IMR-90 (cell line): Measurements from ENCODE around the gene CDH3. TPM values are rescaled to one million over a fixed set of nuclear protein-coding genes. Genes with fewer than 3 reads are reported as not detected.

Experiments
- ATAC-seq: fragments of 200-7000 bp; cut with Tn5 transposase; 2 replicates; pipeline ENCODE4 v1.9.1; 2020; ENCODE audit warnings: low read depth, mild to moderate bottlenecking, moderate library complexity
- BruUV-seq: library from RNA; stranded (reverse); fragments of 400-500 nt; replicated peaks from 2 replicates; lab custom pipeline; 2021; lab: Mats Ljungman, UMichigan
- CTCF ChIA-PET: fragments of 300-600 bp; formaldehyde crosslinking; extraction: SDS; loops from one replicate; lab custom pipeline; 2021; ENCODE audit warnings: antibody characterized with exemption; lab: Yijun Ruan, JAX
- POLR2A ChIA-PET: fragments of 300-600 bp; sonication (Branson Sonifier 250); formaldehyde crosslinking; loops from one replicate; lab custom pipeline; 2022; ENCODE audit warnings: antibody characterized with exemption; ENCODE audit not compliant: unreplicated experiment; lab: Charles Lee
- DNase-seq: peaks from one replicate; pipeline ENCODE4 v3.0.0; 2013
- H2AFZ ChIP-seq: replicated peaks from 2 replicates; pipeline ENCODE3; 2013; ENCODE audit warnings: low read length, mild to moderate bottlenecking; ENCODE audit not compliant: poor library complexity
- H2AK5ac ChIP-seq: 2 replicates; pipeline ENCODE4 v1.6.1; 2013; ENCODE audit warnings: low read depth, low read length, inconsistent platforms
- H2AK9ac ChIP-seq: replicated peaks from 2 replicates; pipeline ENCODE3; 2013; ENCODE audit warnings: mild to moderate bottlenecking, low read depth, low read length, moderate library complexity; ENCODE audit not compliant: poor library complexity
- H2BK120ac ChIP-seq: 2 replicates; pipeline ENCODE4 v1.6.1; 2013; ENCODE audit warnings: low read depth, low read length, inconsistent platforms
- H2BK15ac ChIP-seq: 3 replicates; pipeline ENCODE4 v1.6.1; 2013; ENCODE audit warnings: low read depth, low read length, inconsistent platforms
- H2BK20ac ChIP-seq: 2 replicates; pipeline ENCODE4 v1.6.1; 2013; ENCODE audit warnings: low read depth, mild to moderate bottlenecking, inconsistent platforms, low read length, moderate library complexity
- H2BK5ac ChIP-seq: 2 replicates; pipeline ENCODE4 v1.6.1; 2013; ENCODE audit warnings: mild to moderate bottlenecking, low read depth, low read length, inconsistent platforms; ENCODE audit not compliant: poor library complexity, severe bottlenecking
- H3K14ac ChIP-seq: replicated peaks from 2 replicates; pipeline ENCODE4 v1.6.1; 2013; ENCODE audit warnings: low read depth, low read length, inconsistent platforms
- H3K18ac ChIP-seq: 2 replicates; pipeline ENCODE4 v1.6.1; 2013; ENCODE audit warnings: low read depth, low read length, control low read depth
- H3K23ac ChIP-seq: 2 replicates; pipeline ENCODE4 v1.6.1; 2013; ENCODE audit warnings: low read depth, low read length, inconsistent platforms
- H3K27ac ChIP-seq: 2 replicates; pipeline ENCODE4 v1.5.1; 2013; ENCODE audit warnings: mild to moderate bottlenecking, control low read depth, low read length; ENCODE audit not compliant: insufficient read depth
- H3K27me3 ChIP-seq: 2 replicates; pipeline ENCODE4 v1.6.1; 2013; ENCODE audit warnings: low read length; ENCODE audit not compliant: control insufficient read depth, insufficient read depth
- H3K36me3 ChIP-seq: 2 replicates; pipeline ENCODE4 v1.6.1; 2013; ENCODE audit warnings: low read length, mixed read lengths; ENCODE audit not compliant: control insufficient read depth, insufficient read depth
- H3K4ac ChIP-seq: 2 replicates; pipeline ENCODE4 v1.6.1; 2013; ENCODE audit warnings: low read depth, low read length, inconsistent platforms
- H3K4me1 ChIP-seq: 2 replicates; pipeline ENCODE4 v1.6.1; 2013; ENCODE audit warnings: low read length, mixed read lengths; ENCODE audit not compliant: control insufficient read depth, insufficient read depth
- H3K4me2 ChIP-seq: 2 replicates; pipeline ENCODE4 v1.6.1; 2013; ENCODE audit warnings: low read depth, mild to moderate bottlenecking, control low read depth, low read length, moderate library complexity
- H3K4me3 ChIP-seq: 2 replicates; pipeline ENCODE4 v1.5.1; 2013; ENCODE audit warnings: low read depth, mild to moderate bottlenecking, control low read depth, low read length, moderate library complexity; ENCODE audit not compliant: insufficient read depth
- H3K56ac ChIP-seq: 2 replicates; pipeline ENCODE4 v1.6.1; 2013; ENCODE audit warnings: low read length, inconsistent platforms; ENCODE audit not compliant: insufficient read depth; ENCODE audit errors: extremely low read depth
- H3K79me1 ChIP-seq, 2 experiments: 2 replicates each; pipeline ENCODE4 v1.6.1; 2013; ENCODE audit warnings: low read length in 2 of 2, inconsistent platforms in 1 of 2, low read depth in 1 of 2
- H3K9ac ChIP-seq: 2 replicates; pipeline ENCODE4 v1.6.1; 2013; ENCODE audit warnings: low read depth, low read length, control low read depth
- H3K9me1 ChIP-seq: 2 replicates; pipeline ENCODE4 v1.6.1; 2013; ENCODE audit warnings: low read length, inconsistent platforms; ENCODE audit not compliant: insufficient read depth
- H3K9me3 ChIP-seq: 2 replicates; pipeline ENCODE4 v1.6.1; 2013; ENCODE audit warnings: low read length; ENCODE audit not compliant: control insufficient read depth, insufficient read depth
- H4K20me1 ChIP-seq: 2 replicates; pipeline ENCODE4 v1.6.1; 2013; ENCODE audit warnings: low read length, inconsistent platforms; ENCODE audit not compliant: insufficient read depth
- H4K5ac ChIP-seq: 2 replicates; pipeline ENCODE4 v1.6.1; 2013; ENCODE audit warnings: mild to moderate bottlenecking, low read depth, low read length, control low read depth
- H4K8ac ChIP-seq, 2 experiments: 2 replicates each; pipeline ENCODE4 v1.6.1; 2013; ENCODE audit warnings: low read depth in 2 of 2, low read length in 2 of 2, control low read depth in 1 of 2, inconsistent platforms in 1 of 2
- H4K91ac ChIP-seq: 2 replicates; pipeline ENCODE4 v1.6.1; 2013; ENCODE audit warnings: low read depth, low read length, inconsistent platforms; ENCODE audit not compliant: insufficient read depth
- CEBPB ChIP-seq: IDR thresholded peaks from 2 replicates; pipeline ENCODE4 v1.6.1; 2012; ENCODE audit warnings: low read depth, low read length, improper control_type of control experiment
- CHD1 ChIP-seq: IDR thresholded peaks from 2 replicates; pipeline ENCODE4 v1.6.1; 2012; ENCODE audit warnings: low read depth, low read length, improper control_type of control experiment
- FOS ChIP-seq: fragments of 150-350 bp; IDR thresholded peaks from 2 replicates; pipeline ENCODE4 v1.6.1; 2016; ENCODE audit warnings: low read depth, low read length
- MAFK ChIP-seq: IDR thresholded peaks from 2 replicates; pipeline ENCODE4 v1.6.1; 2012; ENCODE audit warnings: low read depth, low read length, improper control_type of control experiment
- MAZ ChIP-seq: IDR thresholded peaks from 2 replicates; pipeline ENCODE4 v1.6.1; 2012; ENCODE audit warnings: low read depth, mild to moderate bottlenecking, low read length, improper control_type of control experiment, moderate library complexity, borderline replicate concordance
- MXI1 ChIP-seq: IDR thresholded peaks from 2 replicates; pipeline ENCODE4 v1.6.1; 2012; ENCODE audit warnings: low read depth, mild to moderate bottlenecking, low read length, moderate library complexity, borderline replicate concordance
- NFE2L2 ChIP-seq: fragments of 150-350 bp; IDR thresholded peaks from 2 replicates; pipeline ENCODE4 v1.6.1; 2016; ENCODE audit warnings: low read depth, mild to moderate bottlenecking, low read length
- POLR2A ChIP-seq: IDR thresholded peaks from 2 replicates; pipeline ENCODE4 v1.6.1; 2012; ENCODE audit warnings: mild to moderate bottlenecking, low read depth, low read length
- RAD21 ChIP-seq: IDR thresholded peaks from 2 replicates; pipeline ENCODE4 v1.6.1; 2012; ENCODE audit warnings: low read length, improper control_type of control experiment
- RCOR1 ChIP-seq: IDR thresholded peaks from 2 replicates; pipeline ENCODE4 v1.6.1; 2012; ENCODE audit warnings: mild to moderate bottlenecking, low read length, improper control_type of control experiment; ENCODE audit not compliant: insufficient replicate concordance
- RFX5 ChIP-seq: IDR thresholded peaks from 2 replicates; pipeline ENCODE4 v1.8.0; 2012; ENCODE audit warnings: low read depth, mild to moderate bottlenecking, low read length, moderate library complexity
- SMC3 ChIP-seq: fragments of 150-350 bp; IDR thresholded peaks from 2 replicates; pipeline ENCODE4 v1.6.1; 2016; ENCODE audit warnings: low read depth, mild to moderate bottlenecking, antibody characterized with exemption, low read length, moderate library complexity
- WGBS, 2 experiments: methylation state at CpG; one replicate each; pipeline versions ENCODE4 v1.1.5 to v1.1.7; 2013; ENCODE audit warnings: missing lambda C conversion rate in 2 of 2; ENCODE audit not compliant: insufficient read length in 1 of 2; ENCODE audit errors: extremely low coverage in 2 of 2; 5-methylcytosine and 5-hydroxymethylcytosine counted together
- dilution Hi-C: fragments of 300-500 bp; cut with HindIII; formaldehyde crosslinking; loops from one replicate; pipeline ENCODE4 v1.14.3; 2018; ENCODE audit warnings: low sequenced_read_pairs; ENCODE audit not compliant: unreplicated experiment
- in situ Hi-C: fragments of 300-500 bp; cut with MboI; formaldehyde crosslinking; loops from 3 replicates; pipeline ENCODE4 v1.14.3; 2019; ENCODE audit warnings: low sequenced_read_pairs, inconsistent platforms, mixed read lengths
- intact Hi-C: fragments of 100-400 bp; cut with micrococcal nuclease; formaldehyde crosslinking; loops from 2 replicates; pipeline ENCODE4 v1.10.0; 2022
- polyA plus RNA-seq, 3 experiments: library from polyadenylated mRNA; depleted of rRNA; stranded (reverse); fragments of >200 nt; gene quantifications; 2 replicates each; pipeline ENCODE4 v1.2.3, GENCODE V29; 2012; ENCODE audit warnings: low replicate concordance in 1 of 3
- total RNA-seq: library from RNA; depleted of rRNA; stranded (reverse); fragments of >200 nt; gene quantifications from 2 replicates; pipeline ENCODE4 v1.2.3, GENCODE V29; 2012
- TF ChIP-seq, protein P1 (sequence below): fragments of 150-350 bp; IDR thresholded peaks from 2 replicates; pipeline ENCODE4 v1.6.1; 2017; ENCODE audit warnings: mild to moderate bottlenecking, antibody characterized with exemption, low read length, low read depth
- TF ChIP-seq, protein P2 (sequence below): fragments of 150-350 bp; IDR thresholded peaks from 2 replicates; pipeline ENCODE4 v1.6.1; 2016; ENCODE audit warnings: low read depth, mild to moderate bottlenecking, low read length, moderate library complexity, borderline replicate concordance

Gene CDH3
- total and polyA plus RNA-seq, 2 of the 4 experiments (the other 2 are of a cell fraction): not detected

DNA sequence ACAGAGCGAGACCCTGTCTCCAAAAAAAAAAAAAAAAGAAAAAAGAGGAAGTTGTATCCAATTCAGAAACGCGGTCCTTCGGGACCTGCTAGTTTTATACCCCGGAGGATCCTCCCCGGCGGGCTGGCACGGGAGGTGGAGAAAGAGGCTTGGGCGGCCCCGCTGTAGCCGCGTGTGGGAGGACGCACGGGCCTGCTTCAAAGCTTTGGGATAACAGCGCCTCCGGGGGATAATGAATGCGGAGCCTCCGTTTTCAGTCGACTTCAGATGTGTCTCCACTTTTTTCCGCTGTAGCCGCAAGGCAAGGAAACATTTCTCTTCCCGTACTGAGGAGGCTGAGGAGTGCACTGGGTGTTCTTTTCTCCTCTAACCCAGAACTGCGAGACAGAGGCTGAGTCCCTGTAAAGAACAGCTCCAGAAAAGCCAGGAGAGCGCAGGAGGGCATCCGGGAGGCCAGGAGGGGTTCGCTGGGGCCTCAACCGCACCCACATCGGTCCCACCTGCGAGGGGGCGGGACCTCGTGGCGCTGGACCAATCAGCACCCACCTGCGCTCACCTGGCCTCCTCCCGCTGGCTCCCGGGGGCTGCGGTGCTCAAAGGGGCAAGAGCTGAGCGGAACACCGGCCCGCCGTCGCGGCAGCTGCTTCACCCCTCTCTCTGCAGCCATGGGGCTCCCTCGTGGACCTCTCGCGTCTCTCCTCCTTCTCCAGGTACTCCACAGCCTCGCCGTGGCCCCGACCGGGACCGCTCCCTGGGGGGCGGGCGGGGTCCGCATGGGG, at the start of gene CDH3 (continued):
- no peak for TF ChIP-seq SMC3

DNA sequence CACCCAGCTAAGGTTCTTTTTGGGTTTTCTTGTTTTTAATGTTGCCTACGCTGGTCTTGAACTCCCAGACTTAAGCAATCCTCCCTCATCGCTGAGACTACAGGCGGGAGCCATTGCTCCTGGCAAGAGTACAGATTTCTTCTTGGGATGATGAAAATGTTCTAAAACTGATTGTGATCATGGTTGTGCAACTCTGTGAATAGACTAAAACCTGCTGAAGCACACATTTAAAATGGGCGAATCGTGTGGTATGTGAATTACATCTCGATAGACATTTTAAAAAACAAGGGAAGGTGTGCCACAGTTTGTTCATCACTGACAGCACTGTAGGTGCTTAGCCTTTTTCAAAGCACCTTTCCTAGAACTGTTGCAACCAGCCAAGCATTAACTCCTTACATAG, 48.8 kb upstream of the CDH3 start:
- no peak overlapping the region for H3K4ac ChIP-seq
- H4K8ac ChIP-seq: no peak overlapping the region
- intact Hi-C loops: loop anchor here (10.0 kb wide), 1 partner anchor 529 kb away; no protein-coding TSS in a partner anchor
- 80% methylated on average over 1 of the region's 6 CpGs; no CpG with 5 or more reads in 1 of the 2 experiments for WGBS, 2 experiments
- H3K14ac ChIP-seq: no peak overlapping the region
- H2AK5ac ChIP-seq: no peak overlapping the region
- dilution Hi-C loops: no loop called here
- H3K36me3 ChIP-seq: no peaks in the 10 kb centered on the region
- no peak overlapping the region for H3K18ac ChIP-seq
- no peak for ATAC-seq
- no peaks in the 10 kb centered on the region for H3K27me3 ChIP-seq
- H3K27ac ChIP-seq: no peak overlapping the region
- H4K91ac ChIP-seq: no peak overlapping the region
- H2BK5ac ChIP-seq: no peak overlapping the region
- H3K79me1 ChIP-seq: no peaks in the 10 kb centered on the region
- in situ Hi-C loops: loop anchor here (10.0 kb wide), 1 partner anchor 61 kb away; the partner anchor contains the start of gene ZFP90
- no TSS peak for BruUV-seq
- H3K56ac ChIP-seq: no peak overlapping the region
- no peak overlapping the region for H3K4me3 ChIP-seq
- H2AFZ ChIP-seq: no peak overlapping the region
- H2AK9ac ChIP-seq: no peak overlapping the region
- no peaks in the 10 kb centered on the region for H3K9me1 ChIP-seq
- H4K5ac ChIP-seq: no peak overlapping the region
- no peak overlapping the region for H3K23ac ChIP-seq
- H2BK20ac ChIP-seq: no peak overlapping the region
- H2BK15ac ChIP-seq: no peak overlapping the region
- no peaks in the 10 kb centered on the region for H3K4me1 ChIP-seq
- no peak for DNase-seq
- no peak overlapping the region for H2BK120ac ChIP-seq
- no peak overlapping the region for H3K9ac ChIP-seq
- CTCF ChIA-PET: no interaction called here
- H3K4me2 ChIP-seq: no peak overlapping the region
- H3K9me3 ChIP-seq: peaks cover 5% of the 10 kb centered on the region; the same call in 1 of the 2 replicates
- POLR2A ChIA-PET: no interaction called here
- H4K20me1 ChIP-seq: no peaks in the 10 kb centered on the region
- no peak for TF ChIP-seq MAZ
- TF ChIP-seq RAD21: no peak
- TF ChIP-seq RFX5: no peak
- no peak for TF ChIP-seq CEBPB
- TF ChIP-seq, protein P1, sequence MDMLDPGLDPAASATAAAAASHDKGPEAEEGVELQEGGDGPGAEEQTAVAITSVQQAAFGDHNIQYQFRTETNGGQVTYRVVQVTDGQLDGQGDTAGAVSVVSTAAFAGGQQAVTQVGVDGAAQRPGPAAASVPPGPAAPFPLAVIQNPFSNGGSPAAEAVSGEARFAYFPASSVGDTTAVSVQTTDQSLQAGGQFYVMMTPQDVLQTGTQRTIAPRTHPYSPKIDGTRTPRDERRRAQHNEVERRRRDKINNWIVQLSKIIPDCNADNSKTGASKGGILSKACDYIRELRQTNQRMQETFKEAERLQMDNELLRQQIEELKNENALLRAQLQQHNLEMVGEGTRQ: no peak
- TF ChIP-seq, protein P2, sequence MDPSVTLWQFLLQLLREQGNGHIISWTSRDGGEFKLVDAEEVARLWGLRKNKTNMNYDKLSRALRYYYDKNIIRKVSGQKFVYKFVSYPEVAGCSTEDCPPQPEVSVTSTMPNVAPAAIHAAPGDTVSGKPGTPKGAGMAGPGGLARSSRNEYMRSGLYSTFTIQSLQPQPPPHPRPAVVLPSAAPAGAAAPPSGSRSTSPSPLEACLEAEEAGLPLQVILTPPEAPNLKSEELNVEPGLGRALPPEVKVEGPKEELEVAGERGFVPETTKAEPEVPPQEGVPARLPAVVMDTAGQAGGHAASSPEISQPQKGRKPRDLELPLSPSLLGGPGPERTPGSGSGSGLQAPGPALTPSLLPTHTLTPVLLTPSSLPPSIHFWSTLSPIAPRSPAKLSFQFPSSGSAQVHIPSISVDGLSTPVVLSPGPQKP: no peak
- TF ChIP-seq NFE2L2: no peak
- TF ChIP-seq RCOR1: no peak
- TF ChIP-seq FOS: no peak
- TF ChIP-seq MXI1: no peak
- no peak for TF ChIP-seq MAFK
- TF ChIP-seq SMC3: no peak
- TF ChIP-seq CHD1: no peak
- TF ChIP-seq POLR2A: no peak
